NCI-H1105 treated with DMSO at 0.1 percent for 48 hours (cell line): Measurements from ENCODE around the gene NOA1.

Source experiments
- DNase-seq: peaks from one replicate; lab custom pipeline; 2025; lab: John Stamatoyannopoulos, UW

Gene NOA1

GRCh38 chr4:56977321-56978012, at the start of gene NOA1:
Gene NOA1 (minus strand): TSS chr4:56977606. CDS start chr4:56977585, 21 bp downstream.
- peak; percentile 91 for DNase-seq

- no peak for DNase-seq
Observed at GRCh38 chr4:57023104-57023503, 45.7 kb upstream of the NOA1 start.

- no peak for DNase-seq
Observed at GRCh38 chr4:57020467-57021101, 43.2 kb upstream of the NOA1 start.

- DNase-seq: no peak
Observed at GRCh38 chr4:57018980-57019379, 41.6 kb upstream of the NOA1 start.

GRCh38 chr4:57013543-57014120, 36.2 kb upstream of the NOA1 start:
- no peak for DNase-seq

- no peak for DNase-seq
Observed at GRCh38 chr4:56999751-57000150, 22.3 kb upstream of the NOA1 start.

- DNase-seq: peak; percentile 4
Observed at GRCh38 chr4:56995525-56995924, 18.1 kb upstream of the NOA1 start.

GRCh38 chr4:56990109-56990905, 12.9 kb upstream of the NOA1 start:
- DNase-seq: no peak

GRCh38 chr4:56986952-56987351, 9.5 kb upstream of the NOA1 start:
- no peak for DNase-seq

GRCh38 chr4:56986192-56986591, 8.8 kb upstream of the NOA1 start:
- no peak for DNase-seq

- DNase-seq: no peak
Observed at GRCh38 chr4:56981795-56982201, 4.4 kb upstream of the NOA1 start.

GRCh38 chr4:56979421-56980072, 2.1 kb upstream of the NOA1 start:
- no peak for DNase-seq

- DNase-seq: peak; percentile 87
Observed at GRCh38 chr4:56978750-56979303, 1.4 kb upstream of the NOA1 start, which contains the start of gene POLR2B. Gene POLR2B (plus strand): TSS chr4:56978896. CDS start chr4:56978986, 90 bp downstream.

GRCh38 chr4:56976837-56977320, 527 bp downstream of the NOA1 start:
- peak; percentile 27 for DNase-seq

- no peak for DNase-seq
Observed at GRCh38 chr4:56976283-56976836, 1.0 kb downstream of the NOA1 start.

GRCh38 chr4:56973336-56973735, 4.1 kb downstream of the NOA1 start:
- DNase-seq: no peak

GRCh38 chr4:56972809-56973208, 4.6 kb downstream of the NOA1 start:
- DNase-seq: no peak

- DNase-seq: no peak
Observed at GRCh38 chr4:56972389-56972788, 5.0 kb downstream of the NOA1 start.

GRCh38 chr4:56971383-56971782, 6.0 kb downstream of the NOA1 start:
- no peak for DNase-seq

- no peak for DNase-seq
Observed at GRCh38 chr4:56961107-56961500, 16.3 kb downstream of the NOA1 start.

GRCh38 chr4:56959100-56959499, 18.3 kb downstream of the NOA1 start:
- DNase-seq: no peak
